ENCODE measurements around the gene NKX6-2. TPM values are rescaled to one million over a fixed set of nuclear protein-coding genes. Genes with fewer than 3 reads are reported as not detected.

NKX6-2 gene
- total RNA-seq, 1 donor from 2014 or later = 2.6 TPM

GRCh38 chr10:132758865-132759264, 27.1 kb downstream of the NKX6-2 start:
- H3K27me3 ChIP-seq (ENCODE audit: control insufficient read depth, insufficient read depth, low read length) = no peaks in the 10 kb centered on the region
- TF ChIP-seq CTCF (IDR thresholded peaks at IDR 0.05; ENCODE audit: insufficient read depth, low read length, poor library complexity, severe bottlenecking) = no peak
- no peaks in the 10 kb centered on the region for H3K36me3 ChIP-seq (ENCODE audit: control insufficient read depth, insufficient read depth, low read length)
- DNase-seq (ENCODE audit: low read depth) = no peak
- H3K4me3 ChIP-seq (ENCODE audit: low read depth, low read length) = no peak overlapping the region

GRCh38 chr10:132757171-132757570, 28.8 kb downstream of the NKX6-2 start:
- no peak for TF ChIP-seq CTCF (IDR thresholded peaks at IDR 0.05; ENCODE audit: insufficient read depth, low read length, poor library complexity, severe bottlenecking)
- DNase-seq (ENCODE audit: low read depth) = no peak
- no peak overlapping the region for H3K4me3 ChIP-seq (ENCODE audit: low read depth, low read length)

GRCh38 chr10:132756591-132756990, 29.4 kb downstream of the NKX6-2 start:
- DNase-seq (ENCODE audit: low read depth) = no peak
- TF ChIP-seq CTCF (IDR thresholded peaks at IDR 0.05; ENCODE audit: insufficient read depth, low read length, poor library complexity, severe bottlenecking) = no peak
- Histone ChIP-seq H3K36me3 (ENCODE audit: control insufficient read depth, insufficient read depth, low read length) (no peaks in the 10 kb centered on the region), H3K27me3 (ENCODE audit: control insufficient read depth, insufficient read depth, low read length) (no peaks in the 10 kb centered on the region), H3K4me3 (ENCODE audit: low read depth, low read length) (no peak overlapping the region)

More at GRCh38 chr10:132757171-132757570, 28.8 kb downstream of the NKX6-2 start:
- H3K36me3 ChIP-seq (ENCODE audit: control insufficient read depth, insufficient read depth, low read length) = no peaks in the 10 kb centered on the region
- H3K27me3 ChIP-seq (ENCODE audit: control insufficient read depth, insufficient read depth, low read length) = no peaks in the 10 kb centered on the region

- DNase-seq (ENCODE audit: low read depth) = no peak
- Histone ChIP-seq H3K36me3 (ENCODE audit: control insufficient read depth, insufficient read depth, low read length) (no peaks in the 10 kb centered on the region), H3K27me3 (ENCODE audit: control insufficient read depth, insufficient read depth, low read length) (no peaks in the 10 kb centered on the region), H3K4me3 (ENCODE audit: low read depth, low read length) (no peak overlapping the region)
- TF ChIP-seq CTCF (IDR thresholded peaks at IDR 0.05; ENCODE audit: insufficient read depth, low read length, poor library complexity, severe bottlenecking) = no peak
Observed at GRCh38 chr10:132755166-132755711, 30.7 kb downstream of the NKX6-2 start.

GRCh38 chr10:132754071-132754470, 31.9 kb downstream of the NKX6-2 start:
- Histone ChIP-seq H3K36me3 (ENCODE audit: control insufficient read depth, insufficient read depth, low read length) (no peaks in the 10 kb centered on the region), H3K4me3 (ENCODE audit: low read depth, low read length) (no peak overlapping the region), H3K27me3 (ENCODE audit: control insufficient read depth, insufficient read depth, low read length) (no peaks in the 10 kb centered on the region)
- no peak for TF ChIP-seq CTCF (IDR thresholded peaks at IDR 0.05; ENCODE audit: insufficient read depth, low read length, poor library complexity, severe bottlenecking)
- no peak for DNase-seq (ENCODE audit: low read depth)

- no peak for DNase-seq (ENCODE audit: low read depth)
- no peak overlapping the region for H3K4me3 ChIP-seq (ENCODE audit: low read depth, low read length)
- TF ChIP-seq CTCF (IDR thresholded peaks at IDR 0.05; ENCODE audit: insufficient read depth, low read length, poor library complexity, severe bottlenecking) = no peak
- H3K36me3 ChIP-seq (ENCODE audit: control insufficient read depth, insufficient read depth, low read length) = no peaks in the 10 kb centered on the region
- no peaks in the 10 kb centered on the region for H3K27me3 ChIP-seq (ENCODE audit: control insufficient read depth, insufficient read depth, low read length)
Observed at GRCh38 chr10:132753596-132753995, 32.4 kb downstream of the NKX6-2 start.

All from kidney epithelial cell (primary cell).